Measurements from ENCODE around the gene MBOAT7. TPM values are rescaled to one million over a fixed set of nuclear protein-coding genes. Genes with fewer than 3 reads are reported as not detected.
A peak's percentile ranks its signal among the peaks of the same experiment; 100 is the strongest.
"Not testable (repeated sequence)": the region's sequence is repeated elsewhere in the genome, so short reads cannot be mapped to it uniquely, and the experiment has no call there.

MBOAT7 gene
- total and polyA plus RNA-seq, 4 donors: 39.0 to 154 (median 73.3) TPM

GRCh38 chr19:54183431-54183830, 5.9 kb downstream of the MBOAT7 start:
- 71 to 92% methylated on average over 8 to 11 of the region's 11 CpGs for WGBS, 2 donors
- Histone ChIP-seq H3K4me1 (ENCODE audit: control insufficient read depth in 5 of 5, insufficient read depth in 5 of 5, low read length in 5 of 5) (peaks cover 0 to 6% (median under 1%) of the 10 kb centered on the region in 5 donors), H3K9me3 (ENCODE audit: control insufficient read depth in 4 of 4, insufficient read depth in 3 of 4, low read length in 3 of 4) (no peaks in the 10 kb centered on the region), H3K4me3 (no peak overlapping the region), H3K27me3 (ENCODE audit: control insufficient read depth in 3 of 3, insufficient read depth in 3 of 3, low read length in 2 of 3) (no peaks in the 10 kb centered on the region), H3K9ac (ENCODE audit: insufficient read depth in 1 of 2, low read length in 2 of 2) (no peak overlapping the region), H3K27ac (ENCODE audit: low read depth in 1 of 2, low read length in 1 of 2) (no peak overlapping the region), H3K36me3 (ENCODE audit: control insufficient read depth in 4 of 4, insufficient read depth in 4 of 4, low read length in 4 of 4) (peaks cover 0 to 19% (median 16%) of the 10 kb centered on the region in 4 donors)
- no peak for TF ChIP-seq CTCF (IDR thresholded peaks at IDR 0.05; ENCODE audit: control extremely low read depth, extremely low read depth)
- ATAC-seq (ENCODE audit: insufficient read depth, low FRiP score): no peak
- DNase-seq: no peak

- not testable (repeated sequence) for H3K27ac ChIP-seq (ENCODE audit: low read depth in 1 of 2, low read length in 1 of 2); H3K9ac ChIP-seq (ENCODE audit: insufficient read depth in 1 of 2, low read length in 2 of 2); H3K27me3 ChIP-seq (ENCODE audit: control insufficient read depth in 3 of 3, insufficient read depth in 3 of 3, low read length in 2 of 3); H3K4me3 ChIP-seq; H3K4me1 ChIP-seq (ENCODE audit: control insufficient read depth in 5 of 5, insufficient read depth in 5 of 5, low read length in 5 of 5); DNase-seq; ATAC-seq (ENCODE audit: insufficient read depth, low FRiP score); H3K9me3 ChIP-seq (ENCODE audit: control insufficient read depth in 4 of 4, insufficient read depth in 3 of 4, low read length in 3 of 4)
- 77 to 87% methylated on average over 3 of the region's 3 CpGs for WGBS, 2 donors
- peaks cover 0 to 25% (median 13%) of the 10 kb centered on the region in 4 donors for H3K36me3 ChIP-seq (ENCODE audit: control insufficient read depth in 4 of 4, insufficient read depth in 4 of 4, low read length in 4 of 4)
Observed at GRCh38 chr19:54181894-54182293, 7.5 kb downstream of the MBOAT7 start.

DNA sequence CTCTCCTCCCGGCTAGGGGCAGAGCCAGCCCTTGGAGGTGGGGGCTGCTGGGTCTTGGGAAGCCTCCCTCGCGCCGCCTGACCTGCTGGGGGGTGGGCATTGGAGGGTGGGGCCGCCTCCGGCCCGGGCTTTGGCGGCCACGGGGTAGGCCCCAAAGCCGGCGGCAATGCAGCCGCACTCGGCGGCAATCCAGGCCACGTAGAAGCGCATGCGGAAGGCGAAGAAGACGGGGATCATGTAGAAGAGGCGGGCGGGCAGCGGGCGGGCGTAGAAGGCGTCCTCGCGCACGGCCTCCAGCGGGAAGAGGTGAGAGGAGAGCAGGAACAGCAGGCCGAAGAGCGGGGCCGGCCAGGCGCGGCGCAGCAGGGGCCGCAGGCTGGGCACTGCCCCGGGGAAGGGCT, 8.7 kb downstream of the MBOAT7 start:
- ATAC-seq (ENCODE audit: insufficient read depth, low FRiP score) (no peak), DNase-seq (no peak)
- no peak overlapping the region for H3K9ac ChIP-seq (ENCODE audit: insufficient read depth in 1 of 2, low read length in 2 of 2)
- H3K36me3 ChIP-seq (ENCODE audit: control insufficient read depth in 4 of 4, insufficient read depth in 4 of 4, low read length in 4 of 4): peaks cover 0 to 25% (median 10%) of the 10 kb centered on the region in 4 donors
- no peak overlapping the region for H3K4me3 ChIP-seq
- H3K9me3 ChIP-seq (ENCODE audit: control insufficient read depth in 4 of 4, insufficient read depth in 3 of 4, low read length in 3 of 4): no peaks in the 10 kb centered on the region
- no peaks in the 10 kb centered on the region for H3K27me3 ChIP-seq (ENCODE audit: control insufficient read depth in 3 of 3, insufficient read depth in 3 of 3, low read length in 2 of 3)
- no peak for TF ChIP-seq CTCF (IDR thresholded peaks at IDR 0.05; ENCODE audit: control extremely low read depth, extremely low read depth)
- 96 to 97% methylated on average over 37 of the region's 37 CpGs for WGBS, 2 donors
- H3K27ac ChIP-seq (ENCODE audit: low read depth in 1 of 2, low read length in 1 of 2): no peak overlapping the region
- peaks cover 0 to 2% (median 0%) of the 10 kb centered on the region in 5 donors for H3K4me1 ChIP-seq (ENCODE audit: control insufficient read depth in 5 of 5, insufficient read depth in 5 of 5, low read length in 5 of 5)

GRCh38 chr19:54179921-54180461, 9.4 kb downstream of the MBOAT7 start:
- no peak for TF ChIP-seq CTCF (IDR thresholded peaks at IDR 0.05; ENCODE audit: control extremely low read depth, extremely low read depth)
- Histone ChIP-seq H3K27ac (ENCODE audit: low read depth in 1 of 2, low read length in 1 of 2) (no peak overlapping the region), H3K9me3 (ENCODE audit: control insufficient read depth in 4 of 4, insufficient read depth in 3 of 4, low read length in 3 of 4) (no peaks in the 10 kb centered on the region), H3K36me3 (ENCODE audit: control insufficient read depth in 4 of 4, insufficient read depth in 4 of 4, low read length in 4 of 4) (peaks cover 0 to 25% (median 10%) of the 10 kb centered on the region in 4 donors), H3K4me3 (no peak overlapping the region), H3K4me1 (ENCODE audit: control insufficient read depth in 5 of 5, insufficient read depth in 5 of 5, low read length in 5 of 5) (peaks cover 0 to 2% (median 0%) of the 10 kb centered on the region in 5 donors), H3K27me3 (ENCODE audit: control insufficient read depth in 3 of 3, insufficient read depth in 3 of 3, low read length in 2 of 3) (no peaks in the 10 kb centered on the region), H3K9ac (ENCODE audit: insufficient read depth in 1 of 2, low read length in 2 of 2) (no peak overlapping the region)
- WGBS, 2 donors: 63 to 68% methylated on average over 10 of the region's 10 CpGs
- ATAC-seq (ENCODE audit: insufficient read depth, low FRiP score): no peak
- peak; percentile 58 to 74 (median 60) for DNase-seq

All from lung (tissue), 12 donors.